HEK293T (cell line): ENCODE data around the gene LMO7.

Source experiments
- CTCF ChIA-PET: fragments of 350-600 bp; formaldehyde crosslinking; extraction: SDS; loops from one replicate; lab custom pipeline; 2021; ENCODE audit warnings: antibody characterized with exemption, inconsistent platforms; lab: Yijun Ruan, JAX
- POLR2A ChIA-PET: fragments of 350-600 bp; formaldehyde crosslinking; extraction: SDS; loops from one replicate; lab custom pipeline; 2020; ENCODE audit warnings: antibody characterized with exemption, inconsistent platforms; lab: Yijun Ruan, JAX
- DNase-seq: peaks from one replicate; pipeline ENCODE4 v3.0.0; 2012; ENCODE audit warnings: mixed read lengths; ENCODE audit errors: extremely low spot score
- ARNT ChIP-seq: fragments of 450-650 bp; IDR thresholded peaks from 2 replicates; pipeline ENCODE4 v1.6.1; 2017; ENCODE audit warnings: mild to moderate bottlenecking
- BHLHE40 ChIP-seq: fragments of 450-650 bp; IDR thresholded peaks from 2 replicates; pipeline ENCODE4 v1.6.1; 2016; ENCODE audit warnings: mild to moderate bottlenecking, moderate library complexity, borderline replicate concordance
- CTBP1 ChIP-seq: fragments of 450-650 bp; IDR thresholded peaks from 2 replicates; pipeline ENCODE4 v1.6.1; 2016; ENCODE audit warnings: borderline replicate concordance
- ELF4 ChIP-seq: fragments of 450-650 bp; IDR thresholded peaks from 2 replicates; pipeline ENCODE4 v1.6.1; 2017; ENCODE audit warnings: antibody characterized with exemption
- FOXA1 ChIP-seq: fragments of 450-650 bp; IDR thresholded peaks from 2 replicates; pipeline ENCODE4 v1.6.1; 2016; ENCODE audit warnings: mild to moderate bottlenecking
- FOXK2 ChIP-seq: fragments of 450-650 bp; IDR thresholded peaks from 2 replicates; pipeline ENCODE4 v1.6.1; 2016; ENCODE audit warnings: mild to moderate bottlenecking
- FOXM1 ChIP-seq: fragments of 450-650 bp; IDR thresholded peaks from 2 replicates; pipeline ENCODE4 v1.6.1; 2017; ENCODE audit warnings: mild to moderate bottlenecking, borderline replicate concordance
- HDGF ChIP-seq: fragments of 450-650 bp; IDR thresholded peaks from 2 replicates; pipeline ENCODE4 v1.6.1; 2017; ENCODE audit warnings: antibody characterized with exemption, borderline replicate concordance
- L3MBTL2 ChIP-seq: fragments of 450-650 bp; conservative IDR thresholded peaks from 2 replicates; pipeline ENCODE4 v1.6.1; 2016; ENCODE audit warnings: mild to moderate bottlenecking
- LEF1 ChIP-seq: fragments of 450-650 bp; IDR thresholded peaks from 2 replicates; pipeline ENCODE4 v1.6.1; 2017; ENCODE audit warnings: mild to moderate bottlenecking, borderline replicate concordance
- NFRKB ChIP-seq: fragments of 450-650 bp; IDR thresholded peaks from 2 replicates; pipeline ENCODE4 v1.6.1; 2016; ENCODE audit warnings: mild to moderate bottlenecking, moderate library complexity
- SP1 ChIP-seq: fragments of 450-650 bp; IDR thresholded peaks from 2 replicates; pipeline ENCODE4 v1.6.1; 2017
- SUZ12 ChIP-seq: fragments of 450-650 bp; IDR thresholded peaks from 2 replicates; pipeline ENCODE4 v1.6.1; 2016; ENCODE audit warnings: mild to moderate bottlenecking
- TARDBP ChIP-seq: fragments of 450-650 bp; IDR thresholded peaks from 2 replicates; pipeline ENCODE4 v1.6.1; 2016
- ZNF384 ChIP-seq: fragments of 450-650 bp; IDR thresholded peaks from 2 replicates; pipeline ENCODE4 v1.6.1; 2016
- TF ChIP-seq, protein P1 (sequence below): fragments of 450-650 bp; IDR thresholded peaks from 2 replicates; pipeline ENCODE4 v1.6.1; 2016

LMO7 gene

DNA sequence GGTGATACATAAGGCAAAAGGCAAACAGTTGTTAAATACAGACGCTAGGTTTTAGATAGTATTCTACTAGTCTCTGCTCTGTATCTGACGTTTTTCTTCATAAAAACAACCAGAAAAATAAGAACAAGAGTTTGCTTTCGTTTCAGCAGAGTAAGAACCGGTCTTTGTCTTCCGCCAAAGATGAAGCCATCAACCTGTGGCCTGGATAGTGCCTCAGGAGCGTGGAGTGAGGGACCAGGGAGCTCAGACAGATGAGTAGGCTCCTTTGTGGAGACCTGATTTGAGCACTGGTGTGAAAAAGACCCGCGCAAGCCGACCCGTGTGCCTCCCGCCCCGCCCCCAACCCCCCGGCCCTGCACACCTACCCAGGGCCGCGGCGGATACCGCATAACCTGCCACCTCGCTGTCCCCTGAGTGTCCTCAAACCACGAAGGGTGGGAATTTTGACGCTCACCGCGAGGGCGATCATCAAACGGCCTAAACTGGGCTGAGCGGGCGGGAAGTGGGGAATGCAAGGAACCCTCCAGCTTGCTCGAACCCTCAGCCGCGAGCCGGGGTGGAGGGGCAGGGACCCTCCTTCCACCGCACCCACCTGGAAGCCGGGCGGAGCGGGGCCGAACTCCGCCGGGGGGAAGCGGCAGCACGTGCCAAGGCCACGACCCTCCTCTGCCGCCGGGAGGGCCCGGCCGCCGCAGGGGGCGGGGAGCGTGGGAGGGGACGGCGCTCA is 866 bp upstream of the LMO7 start:
- CTCF ChIA-PET = no interaction called here
- POLR2A ChIA-PET = no interaction called here
- DNase-seq = peak; percentile 35
- TF ChIP-seq SUZ12 (no peak), L3MBTL2 (peak; percentile 96), LEF1 (peak; percentile 5; the same call in 1 of the 2 replicates)

DNA sequence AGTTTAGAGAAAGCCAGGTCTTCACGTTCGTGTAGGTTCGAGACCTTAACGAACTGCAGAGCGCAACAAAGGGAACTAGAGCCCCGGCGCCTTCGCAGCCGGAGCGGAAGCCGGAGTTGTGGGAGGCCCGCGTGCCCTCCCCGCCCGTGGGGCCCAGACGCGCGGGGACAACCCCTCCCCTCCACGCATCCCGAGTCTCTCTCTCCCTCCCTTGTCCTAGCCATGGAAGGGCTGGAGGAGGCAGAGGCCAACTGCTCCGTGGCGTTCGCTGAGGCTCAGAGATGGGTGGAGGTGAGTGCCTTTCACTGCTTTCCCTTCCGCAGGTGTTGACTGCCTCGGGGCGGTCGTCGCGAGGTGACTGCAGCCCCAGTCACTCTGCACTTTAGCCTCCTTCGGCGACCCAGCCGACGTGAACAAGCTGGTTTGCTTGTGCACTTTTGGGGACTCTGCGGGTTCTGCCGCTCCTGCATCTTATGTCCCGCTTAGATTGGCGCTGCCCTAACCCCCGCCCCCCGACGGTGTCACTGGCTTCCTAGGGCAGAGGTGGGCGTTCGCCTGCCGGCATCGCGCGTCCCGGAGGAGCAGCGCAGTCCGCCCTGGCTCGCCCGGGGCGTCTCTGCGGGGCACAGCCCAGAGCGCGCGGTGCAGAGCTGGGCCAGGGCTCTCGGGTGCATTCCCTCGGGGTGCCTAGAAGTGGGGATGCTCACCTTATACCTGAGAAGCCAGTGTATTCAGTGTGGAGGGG is 478 bp downstream of the LMO7 start:
- DNase-seq = no peak
- TF ChIP-seq LEF1 (no peak), L3MBTL2 (peak; percentile 94), FOXK2 (no peak), FOXM1 (peak; percentile 25; the same call in 1 of the 2 replicates), ELF4 (no peak), SP1 (no peak)
- TF ChIP-seq, protein P1, sequence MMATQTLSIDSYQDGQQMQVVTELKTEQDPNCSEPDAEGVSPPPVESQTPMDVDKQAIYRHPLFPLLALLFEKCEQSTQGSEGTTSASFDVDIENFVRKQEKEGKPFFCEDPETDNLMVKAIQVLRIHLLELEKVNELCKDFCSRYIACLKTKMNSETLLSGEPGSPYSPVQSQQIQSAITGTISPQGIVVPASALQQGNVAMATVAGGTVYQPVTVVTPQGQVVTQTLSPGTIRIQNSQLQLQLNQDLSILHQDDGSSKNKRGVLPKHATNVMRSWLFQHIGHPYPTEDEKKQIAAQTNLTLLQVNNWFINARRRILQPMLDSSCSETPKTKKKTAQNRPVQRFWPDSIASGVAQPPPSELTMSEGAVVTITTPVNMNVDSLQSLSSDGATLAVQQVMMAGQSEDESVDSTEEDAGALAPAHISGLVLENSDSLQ = no peak
- CTCF ChIA-PET = no interaction called here
- POLR2A ChIA-PET = no interaction called here

DNA sequence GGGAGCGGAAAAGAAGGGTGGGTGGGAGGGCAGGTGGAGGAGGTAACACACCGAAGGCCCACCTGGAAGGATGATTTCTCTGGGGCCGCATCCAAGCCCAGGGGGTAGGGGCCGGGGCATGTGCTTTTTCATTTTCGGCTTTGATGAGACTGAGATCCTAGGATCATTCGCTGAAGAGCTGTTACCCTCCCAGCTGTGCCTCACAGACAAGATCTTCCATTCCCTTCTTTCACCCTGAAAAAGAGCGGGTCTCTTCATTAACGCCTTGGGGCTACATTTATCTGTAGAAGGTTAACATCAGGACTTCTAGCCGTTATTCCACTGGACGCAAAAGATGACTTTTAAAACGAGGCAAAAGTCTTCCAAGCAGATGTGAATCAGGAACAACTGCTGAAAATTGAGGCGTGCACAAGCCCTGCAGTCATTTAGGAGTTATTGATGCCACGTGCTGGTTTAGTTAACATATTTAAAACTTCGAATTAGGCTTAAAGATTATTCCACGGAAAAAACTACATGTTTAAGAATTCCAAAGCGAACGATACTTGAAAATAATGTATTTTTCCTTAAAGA is 1.1 kb downstream of the LMO7 start:
- ChIA-PET POLR2A (no interaction called here), CTCF (no interaction called here)
- DNase-seq = no peak
- TF ChIP-seq NFRKB (no peak), TARDBP (no peak), L3MBTL2 (peak; percentile 55), FOXK2 (no peak), CTBP1 (no peak), ELF4 (no peak), HDGF (no peak)

DNA sequence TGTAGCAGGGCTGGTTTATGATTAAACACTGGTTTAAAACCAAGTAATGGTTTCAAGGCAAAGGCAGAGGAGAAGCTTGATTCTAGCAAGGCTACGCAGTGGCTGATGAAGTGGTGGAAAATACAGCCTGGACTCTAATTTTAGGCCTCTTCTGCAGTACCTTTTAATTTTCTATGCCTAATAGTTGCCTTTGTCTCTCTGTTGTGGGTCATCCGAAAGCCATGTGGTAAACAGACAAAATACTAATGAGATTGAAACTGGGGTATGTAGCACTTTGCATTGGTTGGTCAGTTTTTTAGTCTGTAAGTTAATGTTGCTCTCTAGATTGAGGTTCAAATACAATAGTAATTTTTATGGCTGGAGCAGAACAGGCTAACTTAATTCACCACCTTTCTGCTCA is 3.3 kb downstream of the LMO7 start:
- CTCF ChIA-PET = interaction anchor here (2.0 kb wide), 1 partner anchor 57 kb away, joined by 4 read pairs; no protein-coding TSS in a partner anchor
- TF ChIP-seq CTBP1 = no peak
- TF ChIP-seq, protein P1 = no peak
- POLR2A ChIA-PET = interaction anchor here (0.6 kb wide), 1 partner anchor 49 kb away, joined by 3 read pairs; no protein-coding TSS in a partner anchor
- DNase-seq = no peak

DNA sequence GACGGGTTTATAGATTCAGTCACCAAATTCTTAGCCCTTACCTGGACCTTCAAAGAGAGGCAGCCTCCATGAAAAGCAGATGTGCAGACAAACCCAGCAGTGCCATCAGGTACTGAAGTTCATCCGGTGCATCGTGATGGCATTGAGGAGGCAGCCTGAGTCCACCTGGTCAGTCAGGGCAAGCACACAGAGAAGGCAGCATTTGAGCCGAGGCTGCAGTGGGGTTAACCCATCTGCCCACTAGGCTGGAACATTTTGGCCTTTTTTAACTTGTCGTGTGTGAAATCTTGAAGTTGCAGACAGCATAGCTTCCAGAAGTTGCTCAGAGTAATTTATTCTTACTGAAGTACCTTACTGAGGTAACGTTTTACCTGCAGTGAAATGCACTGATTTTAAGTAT is 4.9 kb downstream of the LMO7 start:
- no peak for DNase-seq
- ChIA-PET POLR2A (no interaction called here), CTCF (interaction anchor here (2.0 kb wide), 1 partner anchor 55 kb away, joined by 4 read pairs; no protein-coding TSS in a partner anchor)
- TF ChIP-seq NFRKB = no peak
- TF ChIP-seq BHLHE40 = no peak
- TF ChIP-seq SUZ12 = no peak
- TF ChIP-seq, protein P1 = no peak
- TF ChIP-seq FOXK2 = no peak
- no peak for TF ChIP-seq ARNT
- TF ChIP-seq FOXM1 = no peak
- no peak for TF ChIP-seq FOXA1
- TF ChIP-seq LEF1 = no peak
- TF ChIP-seq SP1 = no peak
- TF ChIP-seq CTBP1 = no peak

DNA sequence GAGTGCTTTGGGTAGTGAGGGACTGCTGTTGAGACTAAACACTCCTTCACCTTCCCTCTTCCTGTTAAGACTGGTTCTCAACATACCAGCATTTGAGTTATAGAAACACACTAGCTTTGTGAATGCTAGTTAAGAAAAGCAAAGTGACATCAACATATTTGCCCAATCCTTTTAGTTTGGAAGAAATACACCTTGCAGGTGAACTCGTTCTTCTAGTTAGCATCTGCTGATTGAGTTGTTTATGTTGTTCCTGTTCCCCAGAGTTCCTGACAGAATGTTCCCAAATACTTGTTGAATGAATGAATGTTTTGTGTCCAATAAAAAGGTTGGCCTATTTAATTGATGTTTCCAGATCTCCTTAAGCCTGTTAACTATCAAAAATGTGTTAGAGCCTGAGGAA is 7.1 kb downstream of the LMO7 start:
- ChIA-PET CTCF (no interaction called here), POLR2A (no interaction called here)
- TF ChIP-seq ARNT (no peak), SUZ12 (no peak), BHLHE40 (no peak), CTBP1 (no peak), FOXK2 (no peak), TARDBP (no peak), FOXM1 (no peak)
- DNase-seq = no peak

DNA sequence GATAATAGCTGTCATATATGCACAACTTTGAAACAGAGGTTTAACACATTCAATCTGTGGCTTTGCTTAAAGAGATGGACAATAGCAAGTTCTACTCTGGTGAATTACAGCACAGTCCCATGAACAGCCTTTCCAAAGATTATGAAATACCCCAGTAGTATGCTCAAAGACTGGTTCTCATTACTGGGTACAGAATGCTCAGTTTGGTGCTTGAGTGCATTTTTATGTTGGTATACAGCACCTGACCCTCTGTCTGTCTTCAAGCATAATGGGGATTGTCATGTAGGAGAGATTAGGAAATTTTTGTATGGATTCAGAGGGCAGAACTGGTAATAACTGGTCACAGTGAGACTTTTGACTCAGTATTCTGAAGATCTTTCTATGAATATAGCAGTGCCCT is 7.6 kb downstream of the LMO7 start:
- CTCF ChIA-PET = no interaction called here
- POLR2A ChIA-PET = no interaction called here
- no peak for DNase-seq
- TF ChIP-seq FOXA1 (no peak), ZNF384 (no peak), FOXM1 (no peak), HDGF (no peak), LEF1 (no peak), TARDBP (no peak), ARNT (no peak), ELF4 (no peak), SUZ12 (no peak)
- TF ChIP-seq, protein P1 = no peak
